ENCODE measurements around the gene ABCC5.

DNA sequence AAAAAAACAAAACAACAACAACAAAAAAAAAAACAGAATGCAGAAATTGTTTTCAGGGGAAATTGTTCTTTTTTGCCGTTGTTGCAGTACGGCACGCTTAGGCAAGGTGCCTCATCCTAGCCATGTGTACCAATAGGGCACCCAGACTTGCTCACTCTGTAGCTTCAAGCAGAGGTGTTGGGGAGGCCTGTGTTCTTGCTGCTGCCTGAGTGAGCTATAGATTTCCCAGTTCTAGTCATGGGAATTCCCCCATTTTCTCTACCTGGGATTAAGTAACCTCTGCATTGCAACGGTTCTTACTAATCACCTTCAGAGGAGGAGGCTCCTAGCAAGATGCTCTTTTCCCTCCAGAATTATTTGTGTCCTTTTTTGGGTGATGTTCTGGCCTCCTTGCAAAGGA lies 120.1 kb downstream of the ABCC5 start:
- TF ChIP-seq, protein P1, sequence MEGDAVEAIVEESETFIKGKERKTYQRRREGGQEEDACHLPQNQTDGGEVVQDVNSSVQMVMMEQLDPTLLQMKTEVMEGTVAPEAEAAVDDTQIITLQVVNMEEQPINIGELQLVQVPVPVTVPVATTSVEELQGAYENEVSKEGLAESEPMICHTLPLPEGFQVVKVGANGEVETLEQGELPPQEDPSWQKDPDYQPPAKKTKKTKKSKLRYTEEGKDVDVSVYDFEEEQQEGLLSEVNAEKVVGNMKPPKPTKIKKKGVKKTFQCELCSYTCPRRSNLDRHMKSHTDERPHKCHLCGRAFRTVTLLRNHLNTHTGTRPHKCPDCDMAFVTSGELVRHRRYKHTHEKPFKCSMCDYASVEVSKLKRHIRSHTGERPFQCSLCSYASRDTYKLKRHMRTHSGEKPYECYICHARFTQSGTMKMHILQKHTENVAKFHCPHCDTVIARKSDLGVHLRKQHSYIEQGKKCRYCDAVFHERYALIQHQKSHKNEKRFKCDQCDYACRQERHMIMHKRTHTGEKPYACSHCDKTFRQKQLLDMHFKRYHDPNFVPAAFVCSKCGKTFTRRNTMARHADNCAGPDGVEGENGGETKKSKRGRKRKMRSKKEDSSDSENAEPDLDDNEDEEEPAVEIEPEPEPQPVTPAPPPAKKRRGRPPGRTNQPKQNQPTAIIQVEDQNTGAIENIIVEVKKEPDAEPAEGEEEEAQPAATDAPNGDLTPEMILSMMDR (IDR thresholded peaks at IDR 0.05; ENCODE audit: low read length): no peak
- TF ChIP-seq EZH2 (IDR thresholded peaks at IDR 0.05; ENCODE audit: borderline replicate concordance, low read length): no peak

Measured in OCI-LY1 (cell line).